K562 (cell line): ENCODE results near the gene PRKCSH. TPM values are rescaled to one million over a fixed set of nuclear protein-coding genes. Genes with fewer than 3 reads are reported as not detected.

ENCODE experiments used
- ADNP ChIP-seq: fragments of 200-800 bp; sonication (Bioruptor generic); IDR thresholded peaks from 2 replicates; pipeline ENCODE4 v1.6.1; 2016; ENCODE audit warnings: missing genetic modification characterization, missing compliant biosample characterization
- CCNT2 ChIP-seq: IDR thresholded peaks from 2 replicates; pipeline ENCODE4 v1.6.1; 2011; ENCODE audit warnings: borderline replicate concordance, low read depth, mild to moderate bottlenecking, moderate library complexity, mixed read lengths, low read length; ENCODE audit not compliant: insufficient read length; ENCODE audit errors: extremely low read depth
- CEBPB ChIP-seq: fragments of 450-650 bp; IDR thresholded peaks from 2 replicates; pipeline ENCODE4 v1.6.1; 2016; ENCODE audit warnings: missing genetic modification characterization, missing compliant biosample characterization
- FOS ChIP-seq: IDR thresholded peaks from 3 replicates; pipeline ENCODE4 v1.6.1; 2011; ENCODE audit not compliant: insufficient read length; ENCODE audit errors: extremely low read depth
- IFI16 ChIP-seq: fragments of 250-450 bp; sonication (Bioruptor Pico); IDR thresholded peaks from 2 replicates; pipeline ENCODE4 v2.1.2; 2022; ENCODE audit warnings: mild to moderate bottlenecking, inconsistent platforms
- L3MBTL2 ChIP-seq: fragments of 450-650 bp; IDR thresholded peaks from 2 replicates; pipeline ENCODE4 v1.6.1; 2016; ENCODE audit warnings: mild to moderate bottlenecking, moderate library complexity
- MBD2 ChIP-seq: sonication (generic); IDR thresholded peaks from 2 replicates; pipeline ENCODE4 v1.6.1; 2016; ENCODE audit warnings: low read depth, borderline replicate concordance
- PRPF4 ChIP-seq: fragments of 200-400 bp; formaldehyde crosslinking; IDR thresholded peaks from one replicate; pipeline ENCODE4 v1.6.1; 2017; ENCODE audit warnings: low read length, low read depth, mild to moderate bottlenecking; ENCODE audit not compliant: insufficient read depth, poor library complexity, severe bottlenecking
- ZBED1 ChIP-seq: IDR thresholded peaks from 2 replicates; pipeline ENCODE4 v1.6.1; 2014
- ZNF707 ChIP-seq: fragments of 250-450 bp; sonication (Bioruptor Pico); conservative IDR thresholded peaks from 2 replicates; pipeline ENCODE4 v1.8.0; 2022; ENCODE audit warnings: inconsistent platforms, mild to moderate bottlenecking, moderate library complexity
- polyA plus RNA-seq, 8 experiments: library from polyadenylated mRNA; depleted of rRNA in 4 of 8; stranded (reverse) in 5 of 8; unstranded in 3 of 8; fragments of >200 nt; fragmentation: Nextera tagmentation in 2 of 8; fragmentation: Illumina TruSeq in 1 of 8; extraction: Ambion mirVana in 2 of 8; extraction: Trizol in 1 of 8; gene quantifications; 2 replicates each; pipeline versions ENCODE4 v1.2.1 to v1.2.3, GENCODE V29; 2011 to 2014; ENCODE audit warnings: inconsistent platforms in 1 of 8, missing spikeins in 1 of 8
- total RNA-seq, 7 experiments: library from RNA; depleted of rRNA in 6 of 7; stranded (reverse); fragments of >200 nt in 6 of 7; fragmentation: Illumina TruSeq in 2 of 7; extraction: Trizol in 2 of 7; gene quantifications; 2 replicates each; pipeline versions ENCODE4 v1.2.1 to v1.2.3, GENCODE V29; 2011 to 2021; ENCODE audit warnings: low replicate concordance in 1 of 7
- TF ChIP-seq, protein P1 (sequence below): fragments of 450-650 bp; IDR thresholded peaks from 2 replicates; pipeline ENCODE4 v1.6.1; 2016; ENCODE audit warnings: low read depth
- TF ChIP-seq, protein P2 (sequence below), 2 experiments: fragments of 150-350 bp in 1 of 2; IDR thresholded peaks; 2 replicates each; pipeline ENCODE4 v1.6.1; 2012 to 2016; ENCODE audit warnings: low read depth in 2 of 2, low read length in 2 of 2, mild to moderate bottlenecking in 1 of 2, moderate library complexity in 1 of 2
- TF ChIP-seq, protein P3 (sequence below): sonication (generic); formaldehyde crosslinking; IDR thresholded peaks from 2 replicates; pipeline ENCODE4 v1.8.1; 2023; ENCODE audit warnings: mild to moderate bottlenecking, missing genetic modification reagents

The PRKCSH gene
- total and polyA plus RNA-seq, 9 of the 15 experiments (the other 6 are each of a cell fraction or from before 2014, with no cell fraction given) = 2.3 to 297 (median 48.1) TPM

DNA sequence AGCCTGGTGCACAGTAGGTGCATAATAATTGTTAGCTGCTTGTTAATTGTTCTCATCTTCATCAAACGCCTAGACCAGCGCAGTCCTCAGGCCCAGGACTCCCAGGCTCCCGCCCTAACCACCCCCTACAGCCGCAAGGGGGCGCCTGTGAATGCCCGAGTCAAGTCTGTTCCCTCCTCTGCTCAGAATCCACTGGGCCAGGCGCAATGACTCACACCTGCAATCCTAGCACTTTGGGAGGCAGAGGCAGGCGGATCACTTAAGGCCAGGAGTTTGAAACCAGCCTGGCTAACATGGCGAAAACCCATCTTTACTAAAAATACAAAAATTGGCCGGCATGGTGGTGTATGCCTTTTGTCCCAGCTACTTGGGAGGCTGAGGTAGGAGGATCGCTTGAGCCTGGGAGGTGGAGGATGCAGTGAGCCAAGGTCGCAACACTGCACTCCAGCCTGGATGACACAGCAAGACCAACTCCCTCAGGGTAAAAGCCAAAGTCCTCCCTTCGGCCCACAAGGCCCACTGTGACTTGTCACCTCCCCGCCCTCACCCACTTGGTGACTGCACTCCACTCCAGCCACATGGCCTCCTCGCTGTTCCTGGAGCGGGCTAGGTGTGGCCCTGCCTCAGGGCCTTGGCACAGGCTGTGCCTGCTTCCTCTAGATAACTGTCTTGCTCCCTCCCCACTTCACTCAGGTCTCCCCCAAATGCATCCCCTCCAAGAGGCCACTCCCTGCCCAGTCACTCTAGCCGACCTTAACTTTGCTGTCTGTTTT, 61.1 kb downstream of the PRKCSH start (continued):
- TF ChIP-seq, protein P1, sequence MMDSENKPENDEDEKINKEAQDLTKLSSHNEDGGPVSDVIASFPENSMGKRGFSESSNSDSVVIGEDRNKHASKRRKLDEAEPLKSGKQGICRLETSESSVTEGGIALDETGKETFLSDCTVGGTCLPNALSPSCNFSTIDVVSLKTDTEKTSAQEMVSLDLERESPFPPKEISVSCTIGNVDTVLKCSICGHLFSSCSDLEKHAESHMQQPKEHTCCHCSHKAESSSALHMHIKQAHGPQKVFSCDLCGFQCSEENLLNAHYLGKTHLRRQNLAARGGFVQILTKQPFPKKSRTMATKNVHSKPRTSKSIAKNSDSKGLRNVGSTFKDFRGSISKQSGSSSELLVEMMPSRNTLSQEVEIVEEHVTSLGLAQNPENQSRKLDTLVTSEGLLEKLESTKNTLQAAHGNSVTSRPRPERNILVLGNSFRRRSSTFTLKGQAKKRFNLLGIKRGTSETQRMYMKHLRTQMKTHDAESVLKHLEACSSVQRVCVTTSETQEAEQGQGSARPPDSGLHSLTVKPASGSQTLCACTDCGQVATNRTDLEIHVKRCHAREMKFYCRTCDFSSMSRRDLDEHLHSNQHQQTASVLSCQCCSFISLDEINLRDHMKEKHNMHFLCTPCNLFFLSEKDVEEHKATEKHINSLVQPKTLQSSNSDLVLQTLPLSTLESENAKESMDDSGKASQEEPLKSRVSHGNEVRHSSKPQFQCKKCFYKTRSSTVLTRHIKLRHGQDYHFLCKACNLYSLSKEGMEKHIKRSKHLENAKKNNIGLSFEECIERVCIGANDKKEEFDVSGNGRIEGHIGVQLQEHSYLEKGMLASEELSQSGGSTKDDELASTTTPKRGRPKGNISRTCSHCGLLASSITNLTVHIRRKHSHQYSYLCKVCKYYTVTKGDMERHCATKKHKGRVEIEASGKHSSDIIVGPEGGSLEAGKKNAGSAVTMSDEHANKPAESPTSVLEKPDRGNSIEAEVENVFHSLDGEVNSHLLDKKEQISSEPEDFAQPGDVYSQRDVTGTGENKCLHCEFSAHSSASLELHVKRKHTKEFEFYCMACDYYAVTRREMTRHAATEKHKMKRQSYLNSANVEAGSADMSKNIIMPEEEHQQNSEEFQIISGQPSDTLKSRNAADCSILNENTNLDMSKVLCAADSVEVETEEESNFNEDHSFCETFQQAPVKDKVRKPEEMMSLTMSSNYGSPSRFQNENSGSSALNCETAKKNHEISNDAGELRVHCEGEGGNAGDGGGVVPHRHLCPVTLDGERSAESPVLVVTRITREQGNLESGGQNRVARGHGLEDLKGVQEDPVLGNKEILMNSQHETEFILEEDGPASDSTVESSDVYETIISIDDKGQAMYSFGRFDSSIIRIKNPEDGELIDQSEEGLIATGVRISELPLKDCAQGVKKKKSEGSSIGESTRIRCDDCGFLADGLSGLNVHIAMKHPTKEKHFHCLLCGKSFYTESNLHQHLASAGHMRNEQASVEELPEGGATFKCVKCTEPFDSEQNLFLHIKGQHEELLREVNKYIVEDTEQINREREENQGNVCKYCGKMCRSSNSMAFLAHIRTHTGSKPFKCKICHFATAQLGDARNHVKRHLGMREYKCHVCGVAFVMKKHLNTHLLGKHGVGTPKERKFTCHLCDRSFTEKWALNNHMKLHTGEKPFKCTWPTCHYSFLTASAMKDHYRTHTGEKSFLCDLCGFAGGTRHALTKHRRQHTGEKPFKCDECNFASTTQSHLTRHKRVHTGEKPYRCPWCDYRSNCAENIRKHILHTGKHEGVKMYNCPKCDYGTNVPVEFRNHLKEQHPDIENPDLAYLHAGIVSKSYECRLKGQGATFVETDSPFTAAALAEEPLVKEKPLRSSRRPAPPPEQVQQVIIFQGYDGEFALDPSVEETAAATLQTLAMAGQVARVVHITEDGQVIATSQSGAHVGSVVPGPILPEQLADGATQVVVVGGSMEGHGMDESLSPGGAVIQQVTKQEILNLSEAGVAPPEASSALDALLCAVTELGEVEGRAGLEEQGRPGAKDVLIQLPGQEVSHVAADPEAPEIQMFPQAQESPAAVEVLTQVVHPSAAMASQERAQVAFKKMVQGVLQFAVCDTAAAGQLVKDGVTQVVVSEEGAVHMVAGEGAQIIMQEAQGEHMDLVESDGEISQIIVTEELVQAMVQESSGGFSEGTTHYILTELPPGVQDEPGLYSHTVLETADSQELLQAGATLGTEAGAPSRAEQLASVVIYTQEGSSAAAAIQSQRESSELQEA = no peak
- TF ChIP-seq FOS (peak; percentile 21), ZNF707 (CRISPR knock-in tag) (no peak), L3MBTL2 (peak; percentile 60; the same call in 1 of the 2 replicates), PRPF4 (no peak), IFI16 (no peak), ADNP (tag) (no peak; the same call in 1 of the 2 replicates), MBD2 (no peak), CEBPB (tag) (no peak), CCNT2 (no peak), ZBED1 (no peak)
- TF ChIP-seq, protein P2, sequence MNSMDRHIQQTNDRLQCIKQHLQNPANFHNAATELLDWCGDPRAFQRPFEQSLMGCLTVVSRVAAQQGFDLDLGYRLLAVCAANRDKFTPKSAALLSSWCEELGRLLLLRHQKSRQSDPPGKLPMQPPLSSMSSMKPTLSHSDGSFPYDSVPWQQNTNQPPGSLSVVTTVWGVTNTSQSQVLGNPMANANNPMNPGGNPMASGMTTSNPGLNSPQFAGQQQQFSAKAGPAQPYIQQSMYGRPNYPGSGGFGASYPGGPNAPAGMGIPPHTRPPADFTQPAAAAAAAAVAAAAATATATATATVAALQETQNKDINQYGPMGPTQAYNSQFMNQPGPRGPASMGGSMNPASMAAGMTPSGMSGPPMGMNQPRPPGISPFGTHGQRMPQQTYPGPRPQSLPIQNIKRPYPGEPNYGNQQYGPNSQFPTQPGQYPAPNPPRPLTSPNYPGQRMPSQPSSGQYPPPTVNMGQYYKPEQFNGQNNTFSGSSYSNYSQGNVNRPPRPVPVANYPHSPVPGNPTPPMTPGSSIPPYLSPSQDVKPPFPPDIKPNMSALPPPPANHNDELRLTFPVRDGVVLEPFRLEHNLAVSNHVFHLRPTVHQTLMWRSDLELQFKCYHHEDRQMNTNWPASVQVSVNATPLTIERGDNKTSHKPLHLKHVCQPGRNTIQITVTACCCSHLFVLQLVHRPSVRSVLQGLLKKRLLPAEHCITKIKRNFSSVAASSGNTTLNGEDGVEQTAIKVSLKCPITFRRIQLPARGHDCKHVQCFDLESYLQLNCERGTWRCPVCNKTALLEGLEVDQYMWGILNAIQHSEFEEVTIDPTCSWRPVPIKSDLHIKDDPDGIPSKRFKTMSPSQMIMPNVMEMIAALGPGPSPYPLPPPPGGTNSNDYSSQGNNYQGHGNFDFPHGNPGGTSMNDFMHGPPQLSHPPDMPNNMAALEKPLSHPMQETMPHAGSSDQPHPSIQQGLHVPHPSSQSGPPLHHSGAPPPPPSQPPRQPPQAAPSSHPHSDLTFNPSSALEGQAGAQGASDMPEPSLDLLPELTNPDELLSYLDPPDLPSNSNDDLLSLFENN (IDR thresholded peaks at IDR 0.05; ENCODE audit: low read depth in 2 of 2, low read length in 2 of 2) = no peak
- TF ChIP-seq, protein P3, sequence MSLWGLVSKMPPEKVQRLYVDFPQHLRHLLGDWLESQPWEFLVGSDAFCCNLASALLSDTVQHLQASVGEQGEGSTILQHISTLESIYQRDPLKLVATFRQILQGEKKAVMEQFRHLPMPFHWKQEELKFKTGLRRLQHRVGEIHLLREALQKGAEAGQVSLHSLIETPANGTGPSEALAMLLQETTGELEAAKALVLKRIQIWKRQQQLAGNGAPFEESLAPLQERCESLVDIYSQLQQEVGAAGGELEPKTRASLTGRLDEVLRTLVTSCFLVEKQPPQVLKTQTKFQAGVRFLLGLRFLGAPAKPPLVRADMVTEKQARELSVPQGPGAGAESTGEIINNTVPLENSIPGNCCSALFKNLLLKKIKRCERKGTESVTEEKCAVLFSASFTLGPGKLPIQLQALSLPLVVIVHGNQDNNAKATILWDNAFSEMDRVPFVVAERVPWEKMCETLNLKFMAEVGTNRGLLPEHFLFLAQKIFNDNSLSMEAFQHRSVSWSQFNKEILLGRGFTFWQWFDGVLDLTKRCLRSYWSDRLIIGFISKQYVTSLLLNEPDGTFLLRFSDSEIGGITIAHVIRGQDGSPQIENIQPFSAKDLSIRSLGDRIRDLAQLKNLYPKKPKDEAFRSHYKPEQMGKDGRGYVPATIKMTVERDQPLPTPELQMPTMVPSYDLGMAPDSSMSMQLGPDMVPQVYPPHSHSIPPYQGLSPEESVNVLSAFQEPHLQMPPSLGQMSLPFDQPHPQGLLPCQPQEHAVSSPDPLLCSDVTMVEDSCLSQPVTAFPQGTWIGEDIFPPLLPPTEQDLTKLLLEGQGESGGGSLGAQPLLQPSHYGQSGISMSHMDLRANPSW (CRISPR knock-in tag) = no peak
